HepG2 (cell line): ENCODE data around the gene TMEM9. TPM values are rescaled to one million over a fixed set of nuclear protein-coding genes. Genes with fewer than 3 reads are reported as not detected.

Experiments used
- CCDC6 ChIP-seq: sonication (generic); formaldehyde crosslinking; IDR thresholded peaks from 2 replicates; pipeline ENCODE4 v1.8.1; 2022; ENCODE audit warnings: mild to moderate bottlenecking, missing genetic modification reagents, moderate library complexity
- CENPBD1 ChIP-seq: sonication (generic); formaldehyde crosslinking; IDR thresholded peaks from 2 replicates; pipeline ENCODE4 v1.8.0; 2022; ENCODE audit warnings: missing genetic modification reagents, low read depth, mild to moderate bottlenecking, borderline replicate concordance
- CHD2 ChIP-seq: IDR thresholded peaks from 2 replicates; pipeline ENCODE4 v1.6.1; 2011; ENCODE audit warnings: low read depth, low read length, improper control_type of control experiment
- KDM1A ChIP-seq: IDR thresholded peaks from 2 replicates; pipeline ENCODE4 v1.6.1; 2016; ENCODE audit warnings: missing compliant biosample characterization
- MTF2 ChIP-seq: sonication (generic); formaldehyde crosslinking; IDR thresholded peaks from 2 replicates; pipeline ENCODE4 v1.5.0; 2020; ENCODE audit warnings: missing genetic modification reagents, borderline replicate concordance
- NFYC ChIP-seq: IDR thresholded peaks from 2 replicates; pipeline ENCODE4 v1.6.1; 2016; ENCODE audit warnings: missing genetic modification reagents, missing compliant biosample characterization
- RELA ChIP-seq: sonication (generic); formaldehyde crosslinking; IDR thresholded peaks from 2 replicates; pipeline ENCODE4 v1.4.0; 2020; ENCODE audit warnings: missing genetic modification reagents
- SMAD3 ChIP-seq: sonication (generic); formaldehyde crosslinking; IDR thresholded peaks from 2 replicates; pipeline ENCODE4 v1.4.0; 2020; ENCODE audit warnings: missing genetic modification reagents
- WIZ ChIP-seq: sonication (generic); formaldehyde crosslinking; IDR thresholded peaks from 2 replicates; pipeline ENCODE4 v1.5.1; 2020; ENCODE audit warnings: mild to moderate bottlenecking, missing genetic modification reagents
- ZBTB3 ChIP-seq: sonication (generic); formaldehyde crosslinking; IDR thresholded peaks from 2 replicates; pipeline ENCODE4 v1.4.0; 2020; ENCODE audit warnings: low read depth, mild to moderate bottlenecking, moderate library complexity, missing genetic modification reagents, borderline replicate concordance
- ZNF207 ChIP-seq: fragments of 450-650 bp; IDR thresholded peaks from 2 replicates; pipeline ENCODE4 v1.6.1; 2016; ENCODE audit warnings: antibody characterized with exemption, borderline replicate concordance
- ZNF292 ChIP-seq: sonication (generic); formaldehyde crosslinking; IDR thresholded peaks from 2 replicates; pipeline ENCODE4 v1.8.1; 2022; ENCODE audit warnings: mild to moderate bottlenecking, low read depth, missing genetic modification reagents, borderline replicate concordance
- ZNF616 ChIP-seq: sonication (generic); formaldehyde crosslinking; IDR thresholded peaks from 2 replicates; pipeline ENCODE4 v1.5.0; 2020; ENCODE audit warnings: low read depth, mild to moderate bottlenecking, missing genetic modification reagents
- ZNF703 ChIP-seq: sonication (generic); formaldehyde crosslinking; IDR thresholded peaks from 2 replicates; pipeline ENCODE4 v1.5.1; 2020; ENCODE audit warnings: missing genetic modification reagents, mild to moderate bottlenecking, moderate library complexity, borderline replicate concordance
- ZNF777 ChIP-seq: sonication (generic); formaldehyde crosslinking; IDR thresholded peaks from 2 replicates; pipeline ENCODE4 v1.4.0; 2020; ENCODE audit warnings: missing genetic modification reagents
- ZNF879 ChIP-seq: sonication (generic); formaldehyde crosslinking; IDR thresholded peaks from 2 replicates; pipeline ENCODE4 v1.8.1; 2023; ENCODE audit warnings: missing genetic modification reagents
- ZSCAN25 ChIP-seq: sonication (generic); formaldehyde crosslinking; IDR thresholded peaks from 2 replicates; pipeline ENCODE4 v1.8.0; 2022; ENCODE audit warnings: mild to moderate bottlenecking, missing genetic modification reagents
- polyA plus RNA-seq, 8 experiments: library from polyadenylated mRNA; depleted of rRNA in 3 of 8; stranded (reverse) in 7 of 8; unstranded in 1 of 8; fragments of >200 nt; fragmentation: Illumina TruSeq in 4 of 8; extraction: Trizol in 4 of 8; gene quantifications; 2 replicates each; pipeline versions ENCODE4 v1.2.1 to v1.2.3, GENCODE V29; 2011 to 2016; ENCODE audit warnings: low read depth in 4 of 8, missing spikeins in 1 of 8, mixed read lengths in 1 of 8; ENCODE audit not compliant: insufficient read depth in 1 of 8
- total RNA-seq, 5 experiments: library from RNA; depleted of rRNA; stranded (reverse); fragments of >200 nt; fragmentation: Illumina TruSeq; extraction: Trizol; gene quantifications; 2 replicates each; pipeline ENCODE4 v1.2.3, GENCODE V29; 2016; ENCODE audit warnings: low read depth in 1 of 5
- TF ChIP-seq, protein P1 (sequence below): sonication (generic); formaldehyde crosslinking; IDR thresholded peaks from 2 replicates; pipeline ENCODE4 v1.4.0; 2020; ENCODE audit warnings: missing genetic modification reagents, borderline replicate concordance
- TF ChIP-seq, protein P2 (sequence below): sonication (generic); formaldehyde crosslinking; IDR thresholded peaks from 2 replicates; pipeline ENCODE4 v1.4.0; 2020; ENCODE audit warnings: missing genetic modification reagents
- TF ChIP-seq, protein P3 (sequence below): sonication (generic); formaldehyde crosslinking; IDR thresholded peaks from 2 replicates; pipeline ENCODE4 v1.5.0; 2020; ENCODE audit warnings: missing genetic modification reagents
- TF ChIP-seq, protein P4 (sequence below): sonication (generic); formaldehyde crosslinking; IDR thresholded peaks from 2 replicates; pipeline ENCODE4 v1.8.1; 2023; ENCODE audit warnings: mild to moderate bottlenecking, inconsistent platforms, moderate library complexity, missing genetic modification reagents, borderline replicate concordance

Gene TMEM9
- total and polyA plus RNA-seq, 2 of the 13 experiments (the other 11 are each of a cell fraction or from before 2014, with no cell fraction given), result 60.9 to 102 TPM

DNA sequence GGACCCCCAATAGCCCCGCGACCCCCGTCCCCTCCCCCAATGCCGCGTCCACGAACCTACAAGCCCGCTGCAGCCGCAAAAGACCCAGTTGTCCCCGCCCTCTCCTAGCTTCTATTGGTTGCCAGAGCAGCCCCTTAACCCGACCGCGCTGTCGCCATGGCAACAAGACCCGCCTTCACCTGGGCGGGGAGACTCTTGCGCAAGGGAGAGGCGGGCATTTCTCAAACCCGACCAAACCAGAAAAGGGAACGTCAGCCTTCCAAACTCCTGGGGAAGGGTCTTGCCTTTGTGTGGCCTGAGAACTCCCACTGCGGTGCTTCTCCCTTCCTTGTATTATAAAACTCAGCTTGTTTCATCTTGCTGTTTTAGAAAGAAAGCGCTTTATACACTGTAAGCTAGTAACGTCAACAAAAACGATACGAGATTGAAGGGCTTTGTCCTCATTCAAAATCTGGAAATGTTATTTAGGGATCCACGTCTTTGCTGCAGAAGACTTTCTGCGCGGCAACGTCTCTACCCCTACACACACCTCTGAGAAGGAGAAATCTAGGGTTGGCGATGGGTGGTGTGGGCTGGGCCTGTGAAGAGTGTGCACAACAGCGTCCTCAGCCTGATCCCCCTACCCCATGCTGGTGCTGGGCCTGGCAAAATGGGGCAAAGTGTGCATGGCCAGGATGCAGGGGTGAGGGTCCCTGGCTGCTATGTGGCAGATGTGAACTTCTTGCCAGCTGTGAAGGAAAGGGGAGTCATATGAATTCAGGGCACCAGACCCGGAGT is at the start of gene TMEM9 (continued):
- TF ChIP-seq NFYC (CRISPR knock-in tag), result peak; percentile 84
- TF ChIP-seq, protein P1, sequence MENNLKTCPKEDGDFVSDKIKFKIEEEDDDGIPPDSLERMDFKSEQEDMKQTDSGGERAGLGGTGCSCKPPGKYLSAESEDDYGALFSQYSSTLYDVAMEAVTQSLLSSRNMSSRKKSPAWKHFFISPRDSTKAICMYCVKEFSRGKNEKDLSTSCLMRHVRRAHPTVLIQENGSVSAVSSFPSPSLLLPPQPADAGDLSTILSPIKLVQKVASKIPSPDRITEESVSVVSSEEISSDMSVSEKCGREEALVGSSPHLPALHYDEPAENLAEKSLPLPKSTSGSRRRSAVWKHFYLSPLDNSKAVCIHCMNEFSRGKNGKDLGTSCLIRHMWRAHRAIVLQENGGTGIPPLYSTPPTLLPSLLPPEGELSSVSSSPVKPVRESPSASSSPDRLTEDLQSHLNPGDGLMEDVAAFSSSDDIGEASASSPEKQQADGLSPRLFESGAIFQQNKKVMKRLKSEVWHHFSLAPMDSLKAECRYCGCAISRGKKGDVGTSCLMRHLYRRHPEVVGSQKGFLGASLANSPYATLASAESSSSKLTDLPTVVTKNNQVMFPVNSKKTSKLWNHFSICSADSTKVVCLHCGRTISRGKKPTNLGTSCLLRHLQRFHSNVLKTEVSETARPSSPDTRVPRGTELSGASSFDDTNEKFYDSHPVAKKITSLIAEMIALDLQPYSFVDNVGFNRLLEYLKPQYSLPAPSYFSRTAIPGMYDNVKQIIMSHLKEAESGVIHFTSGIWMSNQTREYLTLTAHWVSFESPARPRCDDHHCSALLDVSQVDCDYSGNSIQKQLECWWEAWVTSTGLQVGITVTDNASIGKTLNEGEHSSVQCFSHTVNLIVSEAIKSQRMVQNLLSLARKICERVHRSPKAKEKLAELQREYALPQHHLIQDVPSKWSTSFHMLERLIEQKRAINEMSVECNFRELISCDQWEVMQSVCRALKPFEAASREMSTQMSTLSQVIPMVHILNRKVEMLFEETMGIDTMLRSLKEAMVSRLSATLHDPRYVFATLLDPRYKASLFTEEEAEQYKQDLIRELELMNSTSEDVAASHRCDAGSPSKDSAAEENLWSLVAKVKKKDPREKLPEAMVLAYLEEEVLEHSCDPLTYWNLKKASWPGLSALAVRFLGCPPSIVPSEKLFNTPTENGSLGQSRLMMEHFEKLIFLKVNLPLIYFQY (CRISPR knock-in tag), result no peak
- TF ChIP-seq ZNF616 (CRISPR knock-in tag), result no peak
- TF ChIP-seq, protein P2, sequence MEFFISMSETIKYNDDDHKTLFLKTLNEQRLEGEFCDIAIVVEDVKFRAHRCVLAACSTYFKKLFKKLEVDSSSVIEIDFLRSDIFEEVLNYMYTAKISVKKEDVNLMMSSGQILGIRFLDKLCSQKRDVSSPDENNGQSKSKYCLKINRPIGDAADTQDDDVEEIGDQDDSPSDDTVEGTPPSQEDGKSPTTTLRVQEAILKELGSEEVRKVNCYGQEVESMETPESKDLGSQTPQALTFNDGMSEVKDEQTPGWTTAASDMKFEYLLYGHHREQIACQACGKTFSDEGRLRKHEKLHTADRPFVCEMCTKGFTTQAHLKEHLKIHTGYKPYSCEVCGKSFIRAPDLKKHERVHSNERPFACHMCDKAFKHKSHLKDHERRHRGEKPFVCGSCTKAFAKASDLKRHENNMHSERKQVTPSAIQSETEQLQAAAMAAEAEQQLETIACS, result no peak
- no peak for TF ChIP-seq KDM1A (CRISPR knock-in tag)
- TF ChIP-seq ZNF777 (CRISPR knock-in tag), result 0 out of 2 replicates have a peak, but pooled peaks have one; percentile 37
- TF ChIP-seq ZSCAN25 (CRISPR knock-in tag), result no peak
- TF ChIP-seq, protein P3, sequence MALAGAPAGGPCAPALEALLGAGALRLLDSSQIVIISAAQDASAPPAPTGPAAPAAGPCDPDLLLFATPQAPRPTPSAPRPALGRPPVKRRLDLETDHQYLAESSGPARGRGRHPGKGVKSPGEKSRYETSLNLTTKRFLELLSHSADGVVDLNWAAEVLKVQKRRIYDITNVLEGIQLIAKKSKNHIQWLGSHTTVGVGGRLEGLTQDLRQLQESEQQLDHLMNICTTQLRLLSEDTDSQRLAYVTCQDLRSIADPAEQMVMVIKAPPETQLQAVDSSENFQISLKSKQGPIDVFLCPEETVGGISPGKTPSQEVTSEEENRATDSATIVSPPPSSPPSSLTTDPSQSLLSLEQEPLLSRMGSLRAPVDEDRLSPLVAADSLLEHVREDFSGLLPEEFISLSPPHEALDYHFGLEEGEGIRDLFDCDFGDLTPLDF (CRISPR knock-in tag), result peak; percentile 42; the same call in 1 of the 2 replicates
- TF ChIP-seq CHD2, result peak; percentile 18; the same call in 1 of the 2 replicates
- TF ChIP-seq CCDC6, result no peak
- TF ChIP-seq ZNF292 (CRISPR knock-in tag), result no peak
- no peak for TF ChIP-seq RELA
- TF ChIP-seq, protein P4, sequence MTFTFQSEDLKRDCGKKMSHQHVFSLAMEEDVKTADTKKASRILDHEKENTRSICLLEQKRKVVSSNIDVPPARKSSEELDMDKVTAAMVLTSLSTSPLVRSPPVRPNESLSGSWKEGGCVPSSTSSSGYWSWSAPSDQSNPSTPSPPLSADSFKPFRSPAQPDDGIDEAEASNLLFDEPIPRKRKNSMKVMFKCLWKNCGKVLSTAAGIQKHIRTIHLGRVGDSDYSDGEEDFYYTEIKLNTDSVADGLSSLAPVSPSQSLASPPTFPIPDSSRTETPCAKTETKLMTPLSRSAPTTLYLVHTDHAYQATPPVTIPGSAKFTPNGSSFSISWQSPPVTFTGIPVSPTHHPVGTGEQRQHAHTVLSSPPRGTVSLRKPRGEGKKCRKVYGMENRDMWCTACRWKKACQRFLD (CRISPR knock-in tag), result no peak
- TF ChIP-seq WIZ (CRISPR knock-in tag), result no peak
- TF ChIP-seq ZNF703, result no peak
- TF ChIP-seq CENPBD1 (CRISPR knock-in tag), result no peak
- no peak for TF ChIP-seq ZBTB3 (CRISPR knock-in tag)
- peak; percentile 39; the same call in 1 of the 2 replicates for TF ChIP-seq SMAD3 (CRISPR knock-in tag)
- no peak for TF ChIP-seq ZNF207
- TF ChIP-seq ZNF879, result no peak
- TF ChIP-seq MTF2 (CRISPR knock-in tag), result no peak
